ENCODE measurements around the gene SFRP5. TPM values are rescaled to one million over a fixed set of nuclear protein-coding genes. Genes with fewer than 3 reads are reported as not detected.

The SFRP5 gene
- total RNA-seq, 1 experiment from 2014 or later, result 3.5 TPM

DNA sequence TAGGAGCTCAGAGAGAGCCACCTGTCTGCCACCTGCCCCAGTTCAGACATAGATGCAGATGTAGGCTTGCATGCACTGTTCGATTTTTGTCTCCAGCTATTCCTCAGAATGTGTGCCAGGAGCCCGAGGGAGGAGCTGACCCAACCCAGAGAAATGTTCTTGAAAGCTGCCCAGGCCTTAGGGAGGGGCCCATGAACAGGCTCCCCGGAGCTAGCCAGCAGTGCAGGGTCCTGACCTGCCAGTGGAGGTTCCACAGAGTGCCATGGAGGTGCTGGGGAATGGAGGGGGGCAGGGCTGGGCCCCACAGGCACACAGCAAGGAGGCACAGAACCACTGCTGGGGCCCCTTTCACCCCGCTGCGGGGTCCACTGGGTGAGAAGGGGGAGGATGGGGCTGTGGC, 29.6 kb upstream of the SFRP5 start:
- POLR2A ChIA-PET, result no interaction called here
- ATAC-seq, result no peak
- CTCF ChIA-PET, result no interaction called here
- H3K4me3 Mint-ChIP-seq, result no peak overlapping the region
- H3K4me1 Mint-ChIP-seq, result peaks cover 17% of the 10 kb centered on the region
- H3K27ac Mint-ChIP-seq, result no peak overlapping the region
- H3K9me3 Mint-ChIP-seq, result peaks cover 24% of the 10 kb centered on the region
- H3K27me3 Mint-ChIP-seq (ENCODE audit: low read depth), result peaks cover 2% of the 10 kb centered on the region; the same call in 1 of the 2 replicates
- TF ChIP-seq, protein P1, sequence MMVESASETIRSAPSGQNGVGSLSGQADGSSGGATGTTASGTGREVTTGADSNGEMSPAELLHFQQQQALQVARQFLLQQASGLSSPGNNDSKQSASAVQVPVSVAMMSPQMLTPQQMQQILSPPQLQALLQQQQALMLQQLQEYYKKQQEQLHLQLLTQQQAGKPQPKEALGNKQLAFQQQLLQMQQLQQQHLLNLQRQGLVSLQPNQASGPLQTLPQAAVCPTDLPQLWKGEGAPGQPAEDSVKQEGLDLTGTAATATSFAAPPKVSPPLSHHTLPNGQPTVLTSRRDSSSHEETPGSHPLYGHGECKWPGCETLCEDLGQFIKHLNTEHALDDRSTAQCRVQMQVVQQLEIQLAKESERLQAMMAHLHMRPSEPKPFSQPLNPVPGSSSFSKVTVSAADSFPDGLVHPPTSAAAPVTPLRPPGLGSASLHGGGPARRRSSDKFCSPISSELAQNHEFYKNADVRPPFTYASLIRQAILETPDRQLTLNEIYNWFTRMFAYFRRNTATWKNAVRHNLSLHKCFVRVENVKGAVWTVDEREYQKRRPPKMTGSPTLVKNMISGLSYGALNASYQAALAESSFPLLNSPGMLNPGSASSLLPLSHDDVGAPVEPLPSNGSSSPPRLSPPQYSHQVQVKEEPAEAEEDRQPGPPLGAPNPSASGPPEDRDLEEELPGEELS (CRISPR knock-in tag; IDR thresholded peaks at IDR 0.05), result no peak
- TF ChIP-seq NR2C2 (CRISPR knock-in tag; IDR thresholded peaks at IDR 0.05), result no peak
- no peak for TF ChIP-seq OVOL2 (CRISPR knock-in tag; IDR thresholded peaks at IDR 0.05; ENCODE audit: borderline replicate concordance)
- TF ChIP-seq CREM (CRISPR knock-in tag; IDR thresholded peaks at IDR 0.05), result no peak
- TF ChIP-seq ZNF121 (CRISPR knock-in tag; IDR thresholded peaks at IDR 0.05), result no peak
- no peak for TF ChIP-seq JAZF1 (CRISPR knock-in tag; IDR thresholded peaks at IDR 0.05)
- TF ChIP-seq FOXP1 (CRISPR knock-in tag; IDR thresholded peaks at IDR 0.05; ENCODE audit: borderline replicate concordance), result no peak
- TF ChIP-seq, protein P2, sequence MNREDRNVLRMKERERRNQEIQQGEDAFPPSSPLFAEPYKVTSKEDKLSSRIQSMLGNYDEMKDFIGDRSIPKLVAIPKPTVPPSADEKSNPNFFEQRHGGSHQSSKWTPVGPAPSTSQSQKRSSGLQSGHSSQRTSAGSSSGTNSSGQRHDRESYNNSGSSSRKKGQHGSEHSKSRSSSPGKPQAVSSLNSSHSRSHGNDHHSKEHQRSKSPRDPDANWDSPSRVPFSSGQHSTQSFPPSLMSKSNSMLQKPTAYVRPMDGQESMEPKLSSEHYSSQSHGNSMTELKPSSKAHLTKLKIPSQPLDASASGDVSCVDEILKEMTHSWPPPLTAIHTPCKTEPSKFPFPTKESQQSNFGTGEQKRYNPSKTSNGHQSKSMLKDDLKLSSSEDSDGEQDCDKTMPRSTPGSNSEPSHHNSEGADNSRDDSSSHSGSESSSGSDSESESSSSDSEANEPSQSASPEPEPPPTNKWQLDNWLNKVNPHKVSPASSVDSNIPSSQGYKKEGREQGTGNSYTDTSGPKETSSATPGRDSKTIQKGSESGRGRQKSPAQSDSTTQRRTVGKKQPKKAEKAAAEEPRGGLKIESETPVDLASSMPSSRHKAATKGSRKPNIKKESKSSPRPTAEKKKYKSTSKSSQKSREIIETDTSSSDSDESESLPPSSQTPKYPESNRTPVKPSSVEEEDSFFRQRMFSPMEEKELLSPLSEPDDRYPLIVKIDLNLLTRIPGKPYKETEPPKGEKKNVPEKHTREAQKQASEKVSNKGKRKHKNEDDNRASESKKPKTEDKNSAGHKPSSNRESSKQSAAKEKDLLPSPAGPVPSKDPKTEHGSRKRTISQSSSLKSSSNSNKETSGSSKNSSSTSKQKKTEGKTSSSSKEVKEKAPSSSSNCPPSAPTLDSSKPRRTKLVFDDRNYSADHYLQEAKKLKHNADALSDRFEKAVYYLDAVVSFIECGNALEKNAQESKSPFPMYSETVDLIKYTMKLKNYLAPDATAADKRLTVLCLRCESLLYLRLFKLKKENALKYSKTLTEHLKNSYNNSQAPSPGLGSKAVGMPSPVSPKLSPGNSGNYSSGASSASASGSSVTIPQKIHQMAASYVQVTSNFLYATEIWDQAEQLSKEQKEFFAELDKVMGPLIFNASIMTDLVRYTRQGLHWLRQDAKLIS (CRISPR knock-in tag; IDR thresholded peaks at IDR 0.05; ENCODE audit: borderline replicate concordance), result no peak
- TF ChIP-seq, protein P3, sequence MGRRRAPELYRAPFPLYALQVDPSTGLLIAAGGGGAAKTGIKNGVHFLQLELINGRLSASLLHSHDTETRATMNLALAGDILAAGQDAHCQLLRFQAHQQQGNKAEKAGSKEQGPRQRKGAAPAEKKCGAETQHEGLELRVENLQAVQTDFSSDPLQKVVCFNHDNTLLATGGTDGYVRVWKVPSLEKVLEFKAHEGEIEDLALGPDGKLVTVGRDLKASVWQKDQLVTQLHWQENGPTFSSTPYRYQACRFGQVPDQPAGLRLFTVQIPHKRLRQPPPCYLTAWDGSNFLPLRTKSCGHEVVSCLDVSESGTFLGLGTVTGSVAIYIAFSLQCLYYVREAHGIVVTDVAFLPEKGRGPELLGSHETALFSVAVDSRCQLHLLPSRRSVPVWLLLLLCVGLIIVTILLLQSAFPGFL (CRISPR knock-in tag; IDR thresholded peaks at IDR 0.05; ENCODE audit: borderline replicate concordance), result no peak
- TF ChIP-seq ZNF423 (CRISPR knock-in tag; IDR thresholded peaks at IDR 0.05), result no peak
- TF ChIP-seq TCF7 (CRISPR knock-in tag; IDR thresholded peaks at IDR 0.05; ENCODE audit: low read depth), result no peak
- TF ChIP-seq, protein P4, sequence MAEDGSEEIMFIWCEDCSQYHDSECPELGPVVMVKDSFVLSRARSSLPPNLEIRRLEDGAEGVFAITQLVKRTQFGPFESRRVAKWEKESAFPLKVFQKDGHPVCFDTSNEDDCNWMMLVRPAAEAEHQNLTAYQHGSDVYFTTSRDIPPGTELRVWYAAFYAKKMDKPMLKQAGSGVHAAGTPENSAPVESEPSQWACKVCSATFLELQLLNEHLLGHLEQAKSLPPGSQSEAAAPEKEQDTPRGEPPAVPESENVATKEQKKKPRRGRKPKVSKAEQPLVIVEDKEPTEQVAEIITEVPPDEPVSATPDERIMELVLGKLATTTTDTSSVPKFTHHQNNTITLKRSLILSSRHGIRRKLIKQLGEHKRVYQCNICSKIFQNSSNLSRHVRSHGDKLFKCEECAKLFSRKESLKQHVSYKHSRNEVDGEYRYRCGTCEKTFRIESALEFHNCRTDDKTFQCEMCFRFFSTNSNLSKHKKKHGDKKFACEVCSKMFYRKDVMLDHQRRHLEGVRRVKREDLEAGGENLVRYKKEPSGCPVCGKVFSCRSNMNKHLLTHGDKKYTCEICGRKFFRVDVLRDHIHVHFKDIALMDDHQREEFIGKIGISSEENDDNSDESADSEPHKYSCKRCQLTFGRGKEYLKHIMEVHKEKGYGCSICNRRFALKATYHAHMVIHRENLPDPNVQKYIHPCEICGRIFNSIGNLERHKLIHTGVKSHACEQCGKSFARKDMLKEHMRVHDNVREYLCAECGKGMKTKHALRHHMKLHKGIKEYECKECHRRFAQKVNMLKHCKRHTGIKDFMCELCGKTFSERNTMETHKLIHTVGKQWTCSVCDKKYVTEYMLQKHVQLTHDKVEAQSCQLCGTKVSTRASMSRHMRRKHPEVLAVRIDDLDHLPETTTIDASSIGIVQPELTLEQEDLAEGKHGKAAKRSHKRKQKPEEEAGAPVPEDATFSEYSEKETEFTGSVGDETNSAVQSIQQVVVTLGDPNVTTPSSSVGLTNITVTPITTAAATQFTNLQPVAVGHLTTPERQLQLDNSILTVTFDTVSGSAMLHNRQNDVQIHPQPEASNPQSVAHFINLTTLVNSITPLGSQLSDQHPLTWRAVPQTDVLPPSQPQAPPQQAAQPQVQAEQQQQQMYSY (CRISPR knock-in tag; IDR thresholded peaks at IDR 0.05), result no peak
- TF ChIP-seq FOXK1 (CRISPR knock-in tag; IDR thresholded peaks at IDR 0.05), result no peak
- TF ChIP-seq ZNF396 (CRISPR knock-in tag; IDR thresholded peaks at IDR 0.05; ENCODE audit: borderline replicate concordance), result no peak
- no peak for TF ChIP-seq ZNF232 (CRISPR knock-in tag; IDR thresholded peaks at IDR 0.05)
- TF ChIP-seq, protein P5, sequence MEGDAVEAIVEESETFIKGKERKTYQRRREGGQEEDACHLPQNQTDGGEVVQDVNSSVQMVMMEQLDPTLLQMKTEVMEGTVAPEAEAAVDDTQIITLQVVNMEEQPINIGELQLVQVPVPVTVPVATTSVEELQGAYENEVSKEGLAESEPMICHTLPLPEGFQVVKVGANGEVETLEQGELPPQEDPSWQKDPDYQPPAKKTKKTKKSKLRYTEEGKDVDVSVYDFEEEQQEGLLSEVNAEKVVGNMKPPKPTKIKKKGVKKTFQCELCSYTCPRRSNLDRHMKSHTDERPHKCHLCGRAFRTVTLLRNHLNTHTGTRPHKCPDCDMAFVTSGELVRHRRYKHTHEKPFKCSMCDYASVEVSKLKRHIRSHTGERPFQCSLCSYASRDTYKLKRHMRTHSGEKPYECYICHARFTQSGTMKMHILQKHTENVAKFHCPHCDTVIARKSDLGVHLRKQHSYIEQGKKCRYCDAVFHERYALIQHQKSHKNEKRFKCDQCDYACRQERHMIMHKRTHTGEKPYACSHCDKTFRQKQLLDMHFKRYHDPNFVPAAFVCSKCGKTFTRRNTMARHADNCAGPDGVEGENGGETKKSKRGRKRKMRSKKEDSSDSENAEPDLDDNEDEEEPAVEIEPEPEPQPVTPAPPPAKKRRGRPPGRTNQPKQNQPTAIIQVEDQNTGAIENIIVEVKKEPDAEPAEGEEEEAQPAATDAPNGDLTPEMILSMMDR (IDR thresholded peaks at IDR 0.05), result no peak
- TF ChIP-seq, protein P6, sequence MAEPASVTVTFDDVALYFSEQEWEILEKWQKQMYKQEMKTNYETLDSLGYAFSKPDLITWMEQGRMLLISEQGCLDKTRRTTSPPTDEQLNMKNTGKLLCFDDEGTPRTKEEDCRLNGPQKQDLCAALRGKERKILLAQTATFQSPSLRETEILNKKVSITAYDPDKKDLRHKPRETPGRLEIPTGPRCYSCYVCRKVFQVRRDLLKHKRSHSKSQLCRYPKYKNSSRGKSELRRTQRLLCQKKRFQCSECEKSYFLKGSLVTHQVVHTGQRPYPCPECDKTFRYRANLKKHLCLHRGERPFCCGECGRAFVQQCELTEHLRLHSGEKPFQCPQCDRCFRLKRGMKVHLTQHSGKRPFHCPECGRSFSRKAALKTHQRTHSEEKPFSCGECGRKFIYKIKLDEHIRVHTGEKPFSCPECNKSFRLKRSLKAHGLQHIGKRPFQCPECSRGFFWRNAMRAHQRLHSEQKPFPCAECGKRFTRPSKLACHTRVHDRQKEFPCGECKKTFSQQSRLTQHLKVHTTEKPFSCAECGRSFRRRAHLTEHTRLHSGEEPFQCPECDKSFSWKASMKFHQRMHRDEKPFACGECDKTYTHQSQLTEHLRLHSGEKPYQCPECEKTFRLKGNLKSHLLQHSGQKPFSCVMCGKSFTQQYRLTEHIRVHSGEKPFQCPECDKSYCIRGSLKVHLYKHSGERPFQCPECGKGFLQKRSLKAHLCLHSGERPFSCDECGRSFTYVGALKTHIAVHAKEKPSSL (CRISPR knock-in tag; conservative IDR thresholded peaks at IDR 0.05), result no peak
- TF ChIP-seq ZNF138 (CRISPR knock-in tag; conservative IDR thresholded peaks at IDR 0.05), result no peak
- DNase-seq (ENCODE audit: low spot score), result no peak
- no peaks in the 10 kb centered on the region for H3K36me3 Mint-ChIP-seq
